ENCODE results near the gene APBB3. TPM values are rescaled to one million over a fixed set of nuclear protein-coding genes. Genes with fewer than 3 reads are reported as not detected.

Gene APBB3
- total and polyA plus RNA-seq, 9 of the 15 experiments (the other 6 are each of a cell fraction or from before 2014, with no cell fraction given): 0.17 to 24.3 (median 9.5) TPM

- TF ChIP-seq ETV6 (IDR thresholded peaks at IDR 0.05; ENCODE audit: borderline replicate concordance in 1 of 2, low read depth in 2 of 2, low read length in 1 of 2): no peak
- TF ChIP-seq ETV6 (CRISPR knock-in tag; IDR thresholded peaks at IDR 0.05; ENCODE audit: borderline replicate concordance): no peak
- no peak for TF ChIP-seq ZNF232 (CRISPR knock-in tag; IDR thresholded peaks at IDR 0.05)
- peak; percentile 79; the same call in 1 of the 2 replicates for TF ChIP-seq ZNF740 (CRISPR knock-in tag; IDR thresholded peaks at IDR 0.05)
- TF ChIP-seq ZNF740 (tag; IDR thresholded peaks at IDR 0.05): no peak
- TF ChIP-seq ZEB2 (IDR thresholded peaks at IDR 0.05): peak; percentile 58; the same call in 1 of the 2 replicates
- TF ChIP-seq MTA1 (IDR thresholded peaks at IDR 0.05; ENCODE audit: borderline replicate concordance): no peak
- TF ChIP-seq, protein P1, sequence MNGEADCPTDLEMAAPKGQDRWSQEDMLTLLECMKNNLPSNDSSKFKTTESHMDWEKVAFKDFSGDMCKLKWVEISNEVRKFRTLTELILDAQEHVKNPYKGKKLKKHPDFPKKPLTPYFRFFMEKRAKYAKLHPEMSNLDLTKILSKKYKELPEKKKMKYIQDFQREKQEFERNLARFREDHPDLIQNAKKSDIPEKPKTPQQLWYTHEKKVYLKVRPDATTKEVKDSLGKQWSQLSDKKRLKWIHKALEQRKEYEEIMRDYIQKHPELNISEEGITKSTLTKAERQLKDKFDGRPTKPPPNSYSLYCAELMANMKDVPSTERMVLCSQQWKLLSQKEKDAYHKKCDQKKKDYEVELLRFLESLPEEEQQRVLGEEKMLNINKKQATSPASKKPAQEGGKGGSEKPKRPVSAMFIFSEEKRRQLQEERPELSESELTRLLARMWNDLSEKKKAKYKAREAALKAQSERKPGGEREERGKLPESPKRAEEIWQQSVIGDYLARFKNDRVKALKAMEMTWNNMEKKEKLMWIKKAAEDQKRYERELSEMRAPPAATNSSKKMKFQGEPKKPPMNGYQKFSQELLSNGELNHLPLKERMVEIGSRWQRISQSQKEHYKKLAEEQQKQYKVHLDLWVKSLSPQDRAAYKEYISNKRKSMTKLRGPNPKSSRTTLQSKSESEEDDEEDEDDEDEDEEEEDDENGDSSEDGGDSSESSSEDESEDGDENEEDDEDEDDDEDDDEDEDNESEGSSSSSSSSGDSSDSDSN (IDR thresholded peaks at IDR 0.05; ENCODE audit: borderline replicate concordance in 1 of 2, low read depth in 2 of 2, low read length in 2 of 2): no peak
- TF ChIP-seq DACH1 (IDR thresholded peaks at IDR 0.05; ENCODE audit: partially characterized antibody): peak; percentile 18
- TF ChIP-seq, protein P2, sequence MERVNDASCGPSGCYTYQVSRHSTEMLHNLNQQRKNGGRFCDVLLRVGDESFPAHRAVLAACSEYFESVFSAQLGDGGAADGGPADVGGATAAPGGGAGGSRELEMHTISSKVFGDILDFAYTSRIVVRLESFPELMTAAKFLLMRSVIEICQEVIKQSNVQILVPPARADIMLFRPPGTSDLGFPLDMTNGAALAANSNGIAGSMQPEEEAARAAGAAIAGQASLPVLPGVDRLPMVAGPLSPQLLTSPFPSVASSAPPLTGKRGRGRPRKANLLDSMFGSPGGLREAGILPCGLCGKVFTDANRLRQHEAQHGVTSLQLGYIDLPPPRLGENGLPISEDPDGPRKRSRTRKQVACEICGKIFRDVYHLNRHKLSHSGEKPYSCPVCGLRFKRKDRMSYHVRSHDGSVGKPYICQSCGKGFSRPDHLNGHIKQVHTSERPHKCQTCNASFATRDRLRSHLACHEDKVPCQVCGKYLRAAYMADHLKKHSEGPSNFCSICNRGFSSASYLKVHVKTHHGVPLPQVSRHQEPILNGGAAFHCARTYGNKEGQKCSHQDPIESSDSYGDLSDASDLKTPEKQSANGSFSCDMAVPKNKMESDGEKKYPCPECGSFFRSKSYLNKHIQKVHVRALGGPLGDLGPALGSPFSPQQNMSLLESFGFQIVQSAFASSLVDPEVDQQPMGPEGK (CRISPR knock-in tag; IDR thresholded peaks at IDR 0.05; ENCODE audit: borderline replicate concordance): no peak
- no peak for TF ChIP-seq ADNP (tag; IDR thresholded peaks at IDR 0.05)
- TF ChIP-seq ZNF449 (CRISPR knock-in tag; IDR thresholded peaks at IDR 0.05): no peak
- TF ChIP-seq ZNF551 (CRISPR knock-in tag; IDR thresholded peaks at IDR 0.05): no peak
- no peak for TF ChIP-seq NEUROD1 (IDR thresholded peaks at IDR 0.05; ENCODE audit: borderline replicate concordance, low read depth, low read length, partially characterized antibody)
- TF ChIP-seq HDAC1 (IDR thresholded peaks at IDR 0.05): peak in 1 of 2 experiments; percentile 27; a peak in 1 of 4 replicates
- TF ChIP-seq RB1 (IDR thresholded peaks at IDR 0.05; ENCODE audit: low read depth): no peak
- no peak for TF ChIP-seq ZNF561 (CRISPR knock-in tag; conservative IDR thresholded peaks at IDR 0.05)
- TF ChIP-seq, protein P3, sequence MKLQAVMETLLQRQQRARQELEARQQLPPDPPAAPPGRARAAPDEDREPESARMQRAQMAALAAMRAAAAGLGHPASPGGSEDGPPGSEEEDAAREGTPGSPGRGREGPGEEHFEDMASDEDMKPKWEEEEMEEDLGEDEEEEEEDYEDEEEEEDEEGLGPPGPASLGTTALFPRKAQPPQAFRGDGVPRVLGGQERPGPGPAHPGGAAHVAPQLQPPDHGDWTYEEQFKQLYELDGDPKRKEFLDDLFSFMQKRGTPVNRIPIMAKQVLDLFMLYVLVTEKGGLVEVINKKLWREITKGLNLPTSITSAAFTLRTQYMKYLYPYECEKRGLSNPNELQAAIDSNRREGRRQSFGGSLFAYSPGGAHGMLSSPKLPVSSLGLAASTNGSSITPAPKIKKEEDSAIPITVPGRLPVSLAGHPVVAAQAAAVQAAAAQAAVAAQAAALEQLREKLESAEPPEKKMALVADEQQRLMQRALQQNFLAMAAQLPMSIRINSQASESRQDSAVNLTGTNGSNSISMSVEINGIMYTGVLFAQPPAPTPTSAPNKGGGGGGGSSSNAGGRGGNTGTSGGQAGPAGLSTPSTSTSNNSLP (IDR thresholded peaks at IDR 0.05; ENCODE audit: borderline replicate concordance, low read depth, low read length): peak; percentile 65; the same call in 1 of the 2 replicates
- no peak for TF ChIP-seq ZBTB1 (CRISPR knock-in tag; IDR thresholded peaks at IDR 0.05; ENCODE audit: borderline replicate concordance, low read depth)
These were observed 9.9 kb downstream of the APBB3 start (continued) for GRCh38 chr5:140554454-140554853.

Data from K562 (cell line).